Spleen (tissue), 7 donors: ENCODE data around the gene MYO15A.

ENCODE experiments used
- POLR2A ChIP-seq, 3 donors: fragments of 450-650 bp; IDR thresholded peaks; one replicate each; pipeline ENCODE4 v1.5.1; 2017; ENCODE audit warnings: antibody characterized with exemption in 3 of 3, mild to moderate bottlenecking in 1 of 3
- TF ChIP-seq, protein P1 (sequence below), 11 experiments: fragments of 200-600 bp in 7 of 11; fragments of 450-650 bp in 4 of 11; sonication (generic) in 4 of 11; IDR thresholded peaks in 8 of 11; conservative IDR thresholded peaks in 3 of 11; 1 replicate in 7 of 11; 2 replicates in 4 of 11; pipeline versions ENCODE4 v1.4.0 to v1.8.0; 2016 to 2021; ENCODE audit warnings: antibody characterized with exemption in 11 of 11, inconsistent platforms in 4 of 11, mild to moderate bottlenecking in 1 of 11
- donor health status: DM: no; HTN: no; CAD: no; lungs with moderate emphysema.
- donor health status: DM: no; HTN: no; CAD: no.
- donor health status: DM: no; HTN: no; CAD: no.

DNA sequence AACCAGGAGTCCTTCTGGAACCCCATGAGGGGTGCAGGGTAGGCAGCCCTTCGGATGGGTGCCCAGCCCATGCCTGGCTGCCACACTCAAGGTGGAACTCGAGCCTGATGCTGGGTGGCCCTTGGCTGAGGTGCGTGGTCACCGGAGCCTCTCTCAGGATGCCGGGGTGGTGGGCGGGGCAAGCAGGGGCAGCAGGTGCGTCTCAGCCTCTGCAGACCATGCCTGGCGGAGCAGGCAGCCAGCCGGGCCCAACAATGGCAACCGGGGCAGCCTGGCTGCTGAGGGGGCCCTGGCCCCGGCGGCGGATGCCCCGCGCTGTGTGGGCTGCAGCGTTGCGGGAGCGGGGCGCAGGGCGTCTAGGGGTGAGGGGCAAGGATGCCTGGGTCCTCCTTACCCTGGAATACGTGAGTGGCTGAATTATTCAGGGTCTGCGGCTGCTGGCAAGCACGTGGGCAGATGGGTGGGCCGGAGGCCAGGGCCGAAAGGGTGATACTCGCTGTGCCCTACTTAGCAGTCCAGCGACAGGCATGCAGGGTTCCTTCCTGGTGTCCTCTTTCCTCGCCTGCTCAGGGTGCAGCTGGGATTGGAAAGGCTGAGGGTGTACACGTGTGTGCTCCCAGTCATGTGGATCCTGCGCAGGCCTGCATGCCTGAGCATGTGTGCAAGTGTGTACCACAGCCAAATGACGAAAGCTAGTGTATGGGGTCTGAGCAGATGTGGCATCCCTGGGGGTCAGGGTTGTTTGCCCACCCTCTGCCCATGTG lies 14.6 kb downstream of the MYO15A start:
- TF ChIP-seq, protein P1, sequence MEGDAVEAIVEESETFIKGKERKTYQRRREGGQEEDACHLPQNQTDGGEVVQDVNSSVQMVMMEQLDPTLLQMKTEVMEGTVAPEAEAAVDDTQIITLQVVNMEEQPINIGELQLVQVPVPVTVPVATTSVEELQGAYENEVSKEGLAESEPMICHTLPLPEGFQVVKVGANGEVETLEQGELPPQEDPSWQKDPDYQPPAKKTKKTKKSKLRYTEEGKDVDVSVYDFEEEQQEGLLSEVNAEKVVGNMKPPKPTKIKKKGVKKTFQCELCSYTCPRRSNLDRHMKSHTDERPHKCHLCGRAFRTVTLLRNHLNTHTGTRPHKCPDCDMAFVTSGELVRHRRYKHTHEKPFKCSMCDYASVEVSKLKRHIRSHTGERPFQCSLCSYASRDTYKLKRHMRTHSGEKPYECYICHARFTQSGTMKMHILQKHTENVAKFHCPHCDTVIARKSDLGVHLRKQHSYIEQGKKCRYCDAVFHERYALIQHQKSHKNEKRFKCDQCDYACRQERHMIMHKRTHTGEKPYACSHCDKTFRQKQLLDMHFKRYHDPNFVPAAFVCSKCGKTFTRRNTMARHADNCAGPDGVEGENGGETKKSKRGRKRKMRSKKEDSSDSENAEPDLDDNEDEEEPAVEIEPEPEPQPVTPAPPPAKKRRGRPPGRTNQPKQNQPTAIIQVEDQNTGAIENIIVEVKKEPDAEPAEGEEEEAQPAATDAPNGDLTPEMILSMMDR (IDR thresholded peaks at IDR 0.05 in 8 of 11, conservative IDR thresholded peaks at IDR 0.05 in 3 of 11) = no peak
- TF ChIP-seq POLR2A (IDR thresholded peaks at IDR 0.05) = no peak
